ENCODE measurements around the gene PKMYT1.

PKMYT1 gene

DNA sequence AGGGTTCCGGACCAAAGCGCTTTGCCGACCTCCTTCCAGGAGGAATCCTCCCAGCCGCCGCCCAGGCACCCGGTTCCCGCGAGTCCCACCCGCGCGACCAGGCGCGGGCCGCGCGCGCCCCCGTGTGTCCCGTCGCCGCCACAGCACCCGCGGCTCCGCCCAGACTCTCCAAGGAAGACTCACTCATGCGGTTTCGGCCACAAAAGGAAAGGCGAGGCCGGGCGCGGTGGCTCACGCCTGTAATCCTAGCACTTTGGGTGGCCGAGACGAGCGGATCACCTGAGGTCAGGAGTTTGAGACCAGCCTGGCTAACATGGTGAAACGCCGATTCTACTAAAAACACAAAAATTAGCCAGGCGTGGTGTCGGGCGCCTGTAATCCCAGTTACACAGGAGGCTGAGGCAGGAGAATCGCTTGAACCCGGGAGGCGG, 3.5 kb upstream of the PKMYT1 start:
- Histone ChIP-seq H3K36me3 (no peaks in the 10 kb centered on the region), H3K27ac (no peak overlapping the region), H3K27me3 (no peaks in the 10 kb centered on the region), H3K4me1 (ENCODE audit: control insufficient read depth in 1 of 2, insufficient read depth in 1 of 2, low read depth in 1 of 2, low read length in 1 of 2) (peaks cover 26 to 27% of the 10 kb centered on the region in 2 experiments), H3K9me3 (no peaks in the 10 kb centered on the region), H3K4me3 (ENCODE audit: low read depth in 1 of 2, low read length in 1 of 2) (peak overlapping the region; percentile 15 to 45)
- TF ChIP-seq, protein P1, sequence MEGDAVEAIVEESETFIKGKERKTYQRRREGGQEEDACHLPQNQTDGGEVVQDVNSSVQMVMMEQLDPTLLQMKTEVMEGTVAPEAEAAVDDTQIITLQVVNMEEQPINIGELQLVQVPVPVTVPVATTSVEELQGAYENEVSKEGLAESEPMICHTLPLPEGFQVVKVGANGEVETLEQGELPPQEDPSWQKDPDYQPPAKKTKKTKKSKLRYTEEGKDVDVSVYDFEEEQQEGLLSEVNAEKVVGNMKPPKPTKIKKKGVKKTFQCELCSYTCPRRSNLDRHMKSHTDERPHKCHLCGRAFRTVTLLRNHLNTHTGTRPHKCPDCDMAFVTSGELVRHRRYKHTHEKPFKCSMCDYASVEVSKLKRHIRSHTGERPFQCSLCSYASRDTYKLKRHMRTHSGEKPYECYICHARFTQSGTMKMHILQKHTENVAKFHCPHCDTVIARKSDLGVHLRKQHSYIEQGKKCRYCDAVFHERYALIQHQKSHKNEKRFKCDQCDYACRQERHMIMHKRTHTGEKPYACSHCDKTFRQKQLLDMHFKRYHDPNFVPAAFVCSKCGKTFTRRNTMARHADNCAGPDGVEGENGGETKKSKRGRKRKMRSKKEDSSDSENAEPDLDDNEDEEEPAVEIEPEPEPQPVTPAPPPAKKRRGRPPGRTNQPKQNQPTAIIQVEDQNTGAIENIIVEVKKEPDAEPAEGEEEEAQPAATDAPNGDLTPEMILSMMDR (IDR thresholded peaks at IDR 0.05) = peak; percentile 99

DNA sequence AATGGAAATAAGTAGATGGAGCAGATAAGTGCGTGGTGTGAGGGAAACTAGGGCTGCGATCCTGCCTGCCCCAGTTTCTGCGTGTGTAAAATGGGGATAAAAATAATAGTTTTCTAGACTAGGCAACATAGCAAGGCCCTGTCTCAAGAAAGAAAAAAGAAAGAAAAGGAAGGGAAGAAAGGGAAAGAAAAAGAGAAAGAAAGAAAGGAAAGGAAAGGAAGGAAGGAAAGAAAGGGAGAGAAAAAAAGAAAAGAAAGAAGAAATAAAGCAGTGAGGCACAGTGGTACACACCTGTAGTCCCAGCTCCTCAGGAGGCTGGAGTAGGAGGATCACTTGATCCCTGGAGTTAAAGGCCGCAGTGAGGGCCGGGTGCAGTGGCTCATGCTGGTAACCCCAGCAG, 2.2 kb upstream of the PKMYT1 start:
- H3K9me3 ChIP-seq = no peaks in the 10 kb centered on the region
- no peaks in the 10 kb centered on the region for H3K36me3 ChIP-seq
- TF ChIP-seq, protein P1 (IDR thresholded peaks at IDR 0.05) = no peak

DNA sequence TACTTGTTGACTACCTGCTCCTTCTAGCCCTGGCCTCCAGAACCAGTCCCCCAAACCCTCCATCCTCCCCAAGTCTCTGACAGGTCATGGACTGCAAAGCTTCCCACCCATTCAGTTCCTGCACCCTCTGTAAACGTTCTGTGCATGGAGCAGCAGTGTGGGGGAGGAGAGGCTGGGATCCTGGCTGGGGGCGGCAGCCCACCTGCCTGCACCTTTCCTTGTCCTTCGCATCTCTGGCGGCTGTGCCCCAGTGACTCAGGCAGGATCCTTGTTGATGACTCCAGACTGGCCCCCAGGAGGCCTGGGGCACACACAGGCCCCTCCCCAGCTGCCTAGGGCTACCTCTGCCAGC, 1.6 kb upstream of the PKMYT1 start:
- Histone ChIP-seq H3K9me3 (no peaks in the 10 kb centered on the region), H3K27me3 (no peaks in the 10 kb centered on the region), H3K4me3 (ENCODE audit: low read depth in 1 of 2, low read length in 1 of 2) (no peak overlapping the region), H3K36me3 (no peaks in the 10 kb centered on the region), H3K4me1 (ENCODE audit: control insufficient read depth in 1 of 2, insufficient read depth in 1 of 2, low read depth in 1 of 2, low read length in 1 of 2) (peaks cover 26 to 27% of the 10 kb centered on the region in 2 experiments), H3K27ac (no peak overlapping the region)
- TF ChIP-seq, protein P1 (IDR thresholded peaks at IDR 0.05) = no peak

More for the DNA sequence above, 2.2 kb upstream of the PKMYT1 start:
- H3K4me3 ChIP-seq (ENCODE audit: low read depth in 1 of 2, low read length in 1 of 2) = no peak overlapping the region
- H3K27ac ChIP-seq = no peak overlapping the region
- no peaks in the 10 kb centered on the region for H3K27me3 ChIP-seq
- peaks cover 26 to 27% of the 10 kb centered on the region in 2 experiments for H3K4me1 ChIP-seq (ENCODE audit: control insufficient read depth in 1 of 2, insufficient read depth in 1 of 2, low read depth in 1 of 2, low read length in 1 of 2)

DNA sequence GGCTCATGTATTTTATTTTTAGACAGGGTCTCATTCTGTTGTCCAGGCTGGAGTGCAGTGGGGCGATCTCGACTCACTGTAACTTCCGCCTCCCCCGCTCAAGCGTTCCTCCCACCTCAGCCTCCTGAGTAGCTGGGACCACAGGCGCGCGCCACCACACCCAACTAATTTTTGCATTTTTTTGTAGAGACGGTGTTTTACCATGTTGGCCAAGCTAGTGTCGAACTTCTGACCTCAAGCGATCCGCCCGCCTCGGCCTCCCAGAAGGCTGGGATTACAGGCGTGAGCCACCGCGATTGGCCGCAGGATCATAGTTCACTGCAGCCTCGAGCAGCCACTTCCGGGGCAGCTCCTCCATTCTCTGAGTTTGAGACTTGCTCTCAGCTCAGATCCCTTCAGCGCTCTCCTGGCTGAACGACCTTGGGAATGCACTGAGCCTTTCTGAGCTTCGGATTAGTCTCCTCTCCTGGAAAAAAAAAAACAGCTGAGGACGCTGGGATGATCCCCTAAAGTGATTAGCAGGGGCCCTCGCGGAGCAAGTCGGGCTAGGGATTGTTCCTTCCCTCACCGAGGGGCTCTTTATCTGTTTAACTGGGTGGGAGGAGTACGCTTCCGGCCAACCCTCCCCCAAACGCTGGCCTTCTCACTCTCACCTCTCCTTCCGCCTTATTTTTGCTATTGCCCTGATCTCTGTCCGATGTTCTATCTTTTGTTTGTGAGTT, 1.1 kb upstream of the PKMYT1 start:
- H3K27ac ChIP-seq = no peak overlapping the region
- peak overlapping the region; percentile 90 to 95 for H3K4me3 ChIP-seq (ENCODE audit: low read depth in 1 of 2, low read length in 1 of 2)
- no peaks in the 10 kb centered on the region for H3K9me3 ChIP-seq
- TF ChIP-seq, protein P1 (IDR thresholded peaks at IDR 0.05) = no peak
- no peaks in the 10 kb centered on the region for H3K36me3 ChIP-seq
- H3K27me3 ChIP-seq = no peaks in the 10 kb centered on the region
- H3K4me1 ChIP-seq (ENCODE audit: control insufficient read depth in 1 of 2, insufficient read depth in 1 of 2, low read depth in 1 of 2, low read length in 1 of 2) = peaks cover 26 to 27% of the 10 kb centered on the region in 2 experiments

DNA sequence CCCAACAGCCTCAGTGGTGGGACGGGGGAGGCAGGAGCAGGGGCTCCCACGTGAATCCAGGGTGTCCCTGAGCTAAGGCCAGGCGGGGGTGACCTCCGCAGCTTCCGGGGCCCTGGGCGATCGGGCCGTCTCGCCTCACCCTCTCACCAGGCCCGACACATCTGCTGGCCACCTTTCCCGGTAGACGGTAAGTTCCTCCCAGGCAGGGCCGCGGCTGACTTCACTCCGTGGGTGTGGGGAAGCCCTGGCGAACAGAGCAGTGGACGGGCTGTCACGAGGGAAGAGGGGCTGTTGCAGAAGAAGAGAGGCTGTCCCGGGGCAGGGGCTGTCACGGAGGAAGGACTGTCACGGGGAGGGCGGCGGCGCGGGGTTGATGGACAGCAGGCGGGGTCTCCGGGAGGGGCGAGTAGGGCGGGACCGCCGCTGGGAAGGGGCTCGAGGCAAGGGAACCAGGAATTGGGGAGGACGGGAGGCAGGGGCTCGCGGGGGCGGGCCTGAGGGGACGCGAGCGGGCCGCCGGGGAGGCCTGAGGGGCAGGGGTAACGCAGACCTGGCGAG, 498 bp downstream of the PKMYT1 start:
- Histone ChIP-seq H3K9me3 (no peaks in the 10 kb centered on the region), H3K27ac (no peak overlapping the region), H3K4me1 (ENCODE audit: control insufficient read depth in 1 of 2, insufficient read depth in 1 of 2, low read depth in 1 of 2, low read length in 1 of 2) (peaks cover 26 to 27% of the 10 kb centered on the region in 2 experiments), H3K27me3 (no peaks in the 10 kb centered on the region), H3K36me3 (peaks cover 10% of the 10 kb centered on the region), H3K4me3 (ENCODE audit: low read depth in 1 of 2, low read length in 1 of 2) (peak overlapping the region; percentile 90 to 95)
- TF ChIP-seq, protein P1 (IDR thresholded peaks at IDR 0.05) = no peak

All from neutrophil (primary cell).